Naive thymus-derived CD4-positive, alpha-beta T cell (primary cell): ENCODE results near the gene EMC6. TPM values are rescaled to one million over a fixed set of nuclear protein-coding genes. Genes with fewer than 3 reads are reported as not detected.

Source experiments
- ATAC-seq: fragments of 150-1000 bp; cut with Tn5 transposase; 2 replicates; pipeline ENCODE4 v1.10.0; 2021; ENCODE audit warnings: mild to moderate bottlenecking, moderate library complexity
- CTCF ChIA-PET: fragments of 350-600 bp; sonication (Branson Sonifier 250); formaldehyde crosslinking; loops from one replicate; lab custom pipeline; 2021; ENCODE audit warnings: antibody characterized with exemption; lab: Charles Lee
- POLR2A ChIA-PET: fragments of 350-600 bp; sonication (Branson Sonifier 250); formaldehyde crosslinking; loops from one replicate; lab custom pipeline; 2021; ENCODE audit warnings: antibody characterized with exemption, inconsistent platforms; lab: Charles Lee
- DNase-seq, 9 donors: peaks; one replicate each; pipeline versions ENCODE4 v3.0.0 to v3.0.0-alpha.2; 2020 to 2022; ENCODE audit warnings: mixed read lengths in 1 of 9
- H3K27ac ChIP-seq: one replicate; pipeline ENCODE4 v1.7.0; 2013; ENCODE audit warnings: mild to moderate bottlenecking, low read depth, low read length, moderate library complexity
- H3K27me3 ChIP-seq, 2 donors: one replicate each; pipeline ENCODE4 v1.7.0; 2013; ENCODE audit warnings: low read length in 2 of 2, mild to moderate bottlenecking in 2 of 2, moderate library complexity in 2 of 2; ENCODE audit not compliant: control insufficient read depth in 2 of 2, insufficient read depth in 2 of 2
- H3K36me3 ChIP-seq, 3 experiments: 1 replicate in 2 of 3; 2 replicates in 1 of 3; pipeline ENCODE4 v1.7.0; 2013; ENCODE audit warnings: low read length in 3 of 3, mild to moderate bottlenecking in 3 of 3, moderate library complexity in 1 of 3; ENCODE audit not compliant: insufficient read depth in 3 of 3, control insufficient read depth in 2 of 3
- H3K4me1 ChIP-seq, 2 donors: one replicate each; pipeline ENCODE4 v1.7.0; 2013; ENCODE audit warnings: low read length in 2 of 2, mild to moderate bottlenecking in 2 of 2, moderate library complexity in 1 of 2; ENCODE audit not compliant: control insufficient read depth in 2 of 2, insufficient read depth in 2 of 2
- H3K4me3 ChIP-seq: 2 replicates; pipeline ENCODE4 v1.7.0; 2013; ENCODE audit warnings: mild to moderate bottlenecking, low read length
- H3K9me3 ChIP-seq, 3 experiments: 1 replicate in 2 of 3; 2 replicates in 1 of 3; pipeline ENCODE4 v1.7.0; 2013; ENCODE audit warnings: low read length in 3 of 3; ENCODE audit not compliant: control insufficient read depth in 2 of 3
- H3K27ac Mint-ChIP-seq, 9 donors: one replicate each; pipeline ENCODE4 v1.8.0; 2020 to 2022; ENCODE audit warnings: mixed read lengths in 9 of 9, mild to moderate bottlenecking in 8 of 9, moderate library complexity in 5 of 9, inconsistent platforms in 2 of 9
- H3K27me3 Mint-ChIP-seq, 5 donors: one replicate each; pipeline ENCODE4 v1.8.0; 2021 to 2022; ENCODE audit warnings: mixed read lengths in 5 of 5, mild to moderate bottlenecking in 1 of 5
- H3K36me3 Mint-ChIP-seq, 5 donors: one replicate each; pipeline ENCODE4 v1.8.0; 2020 to 2022; ENCODE audit warnings: mixed read lengths in 5 of 5, mild to moderate bottlenecking in 3 of 5, inconsistent platforms in 1 of 5
- H3K4me1 Mint-ChIP-seq, 7 donors: one replicate each; pipeline ENCODE4 v1.8.0; 2020 to 2022; ENCODE audit warnings: mixed read lengths in 7 of 7, mild to moderate bottlenecking in 3 of 7, inconsistent platforms in 1 of 7
- H3K4me3 Mint-ChIP-seq, 10 donors: one replicate each; pipeline ENCODE4 v1.8.0; 2020 to 2022; ENCODE audit warnings: mild to moderate bottlenecking in 10 of 10, mixed read lengths in 10 of 10, moderate library complexity in 6 of 10, inconsistent platforms in 2 of 10
- H3K9me3 Mint-ChIP-seq, 11 donors: one replicate each; pipeline ENCODE4 v1.8.0; 2020 to 2022; ENCODE audit warnings: mixed read lengths in 11 of 11, mild to moderate bottlenecking in 4 of 11, inconsistent platforms in 1 of 11, moderate library complexity in 1 of 11
- intact Hi-C, 2 donors: fragments of 100-400 bp; cut with micrococcal nuclease; formaldehyde crosslinking; loops; one replicate each; pipeline ENCODE4 v1.15.1; 2023
- polyA plus RNA-seq, 2 donors: library from polyadenylated mRNA; unstranded; fragments of 300-500 nt; fragmentation: Illumina TruSeq; gene quantifications; one replicate each; pipeline ENCODE4 v1.2.3, GENCODE V29; 2021
- total RNA-seq, 6 experiments: library from RNA in 5 of 6; stranded (reverse) in 5 of 6; gene quantifications; 1 replicate in 5 of 6; 2 replicates in 1 of 6; pipeline ENCODE4 v1.2.3 and lab custom pipeline; 2021 to 2026

EMC6 gene
- total and polyA plus RNA-seq, 7 experiments from 2014 or later: 23.1 to 133 (median 32.8) TPM

DNA sequence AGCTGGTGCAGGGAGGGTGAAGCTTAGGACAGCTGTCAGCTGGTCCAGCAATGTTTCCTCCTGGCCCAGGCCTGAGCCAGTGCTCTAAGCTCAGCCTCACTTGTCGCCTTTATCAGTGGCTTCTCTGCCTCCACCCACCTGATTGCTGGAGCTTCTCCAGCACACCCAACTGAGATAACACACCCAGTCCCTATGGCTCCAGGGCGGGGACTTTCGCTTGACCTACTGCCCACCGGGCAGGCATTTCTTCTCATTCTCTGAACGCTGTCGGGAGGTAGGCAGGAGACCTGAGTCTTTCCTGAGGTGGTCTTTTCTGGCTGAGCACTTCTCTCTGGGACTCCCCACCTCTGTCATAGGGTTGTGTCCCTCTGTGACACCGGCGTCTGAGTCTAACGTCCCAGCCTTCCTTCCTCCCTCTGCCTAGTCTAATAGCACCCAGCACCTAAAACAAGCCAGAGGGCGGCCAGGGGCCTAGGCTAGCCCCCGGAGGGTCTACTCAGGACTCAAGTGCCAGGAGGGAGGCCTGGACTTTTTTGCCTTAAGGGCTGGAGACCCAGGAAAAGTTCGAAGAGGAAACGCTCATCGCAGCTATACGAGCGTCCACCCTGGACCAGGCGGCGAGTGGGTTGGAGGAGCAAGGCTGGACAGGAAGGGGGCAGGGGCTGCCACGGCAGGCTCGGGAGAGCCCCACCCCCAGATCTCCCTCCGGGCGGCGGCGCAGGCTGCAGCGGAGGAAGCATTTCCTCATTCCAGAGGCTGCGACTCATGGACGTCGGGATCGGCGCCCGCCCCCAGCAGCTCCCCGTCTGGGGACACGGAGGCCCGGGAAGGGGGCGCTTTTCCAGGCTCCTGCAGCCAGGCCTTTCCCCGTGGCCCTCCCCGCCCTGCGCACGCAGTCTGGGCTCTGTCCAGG, 990 bp upstream of the EMC6 start:
- H3K27ac ChIP-seq: peak overlapping the region; percentile 76
- H3K36me3 Mint-ChIP-seq: peaks cover 0 to 6% (median 0%) of the 10 kb centered on the region in 5 donors
- no peaks in the 10 kb centered on the region for H3K9me3 ChIP-seq
- peak overlapping the region in 4 of 9 donors; percentile 46 to 63 (median 56) for H3K27ac Mint-ChIP-seq
- ChIA-PET CTCF (no interaction called here), POLR2A (interaction anchor here (1.0 to 2.1 kb wide), 2 partner anchors 19 to 31 kb away, joined by 3 to 7 read pairs; partner anchors contain the start of genes CTNS and SHPK)
- H3K4me1 Mint-ChIP-seq: peaks cover 20 to 43% (median 30%) of the 10 kb centered on the region in 7 donors
- no peaks in the 10 kb centered on the region for H3K27me3 ChIP-seq
- H3K27me3 Mint-ChIP-seq: peaks cover 0 to 2% (median 0%) of the 10 kb centered on the region in 5 donors
- H3K9me3 Mint-ChIP-seq: peaks cover 0 to 2% (median 0%) of the 10 kb centered on the region in 11 donors
- DNase-seq (no peak), ATAC-seq (peak; percentile 1)
- H3K4me3 Mint-ChIP-seq: peak overlapping the region; percentile 66 to 94 (median 88)
- intact Hi-C loops: loop anchor here (1.0 to 5.0 kb wide), 11 partner anchors 29 to 957 kb away; partner anchors contain the start of genes CLUH (in 2 of the 2), CTNS (in 2 of the 2), HASPIN (in 2 of the 2) and NCBP3 (in 2 of the 2)
- H3K36me3 ChIP-seq: peaks cover 0 to 7% (median 3%) of the 10 kb centered on the region in 3 experiments
- peaks cover 8 to 17% of the 10 kb centered on the region in 2 donors for H3K4me1 ChIP-seq
- H3K4me3 ChIP-seq: peak overlapping the region; percentile 91

DNA sequence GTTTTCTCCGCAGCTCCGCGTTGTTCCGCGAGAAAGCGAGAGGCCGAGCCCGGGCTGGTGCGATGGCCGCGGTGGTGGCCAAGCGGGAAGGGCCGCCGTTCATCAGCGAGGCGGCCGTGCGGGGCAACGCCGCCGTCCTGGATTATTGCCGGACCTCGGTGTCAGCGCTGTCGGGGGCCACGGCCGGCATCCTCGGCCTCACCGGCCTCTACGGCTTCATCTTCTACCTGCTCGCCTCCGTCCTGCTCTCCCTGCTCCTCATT, 404 bp downstream of the EMC6 start:
- CTCF ChIA-PET: interaction anchor here (0.6 kb wide), 1 partner anchor 69 kb away, joined by 4 read pairs; no protein-coding TSS in a partner anchor
- Histone ChIP-seq H3K4me3 (peak overlapping the region; percentile 91), H3K9me3 (no peaks in the 10 kb centered on the region), H3K27ac (peak overlapping the region; percentile 76), H3K27me3 (no peaks in the 10 kb centered on the region), H3K36me3 (peaks cover 0 to 7% (median 3%) of the 10 kb centered on the region in 3 experiments), H3K4me1 (peaks cover 8 to 17% of the 10 kb centered on the region in 2 donors)
- intact Hi-C loops: loop anchor here (2.0 to 5.0 kb wide), 4 partner anchors 53 to 958 kb away; partner anchors contain the start of genes CAMKK1 (in 1 of the 2), CLUH (in 1 of the 2) and HASPIN (in 1 of the 2)
- Mint-ChIP-seq H3K27me3 (peaks cover 0 to 2% (median 0%) of the 10 kb centered on the region in 5 donors), H3K27ac (peak overlapping the region; percentile 42 to 93 (median 85)), H3K4me1 (peaks cover 21 to 43% (median 30%) of the 10 kb centered on the region in 7 donors), H3K9me3 (peaks cover 0 to 2% (median 0%) of the 10 kb centered on the region in 11 donors), H3K4me3 (peak overlapping the region; percentile 82 to 94 (median 91)), H3K36me3 (peaks cover 0 to 6% (median 0%) of the 10 kb centered on the region in 5 donors)
- POLR2A ChIA-PET: interaction anchor here (0.9 to 2.1 kb wide), 3 partner anchors 10 to 54 kb away, joined by 3 to 7 read pairs (median 6); partner anchors contain the start of genes CTNS, HASPIN and SHPK
- DNase-seq (peak in 1 of 9 donors; percentile 12), ATAC-seq (no peak)

DNA sequence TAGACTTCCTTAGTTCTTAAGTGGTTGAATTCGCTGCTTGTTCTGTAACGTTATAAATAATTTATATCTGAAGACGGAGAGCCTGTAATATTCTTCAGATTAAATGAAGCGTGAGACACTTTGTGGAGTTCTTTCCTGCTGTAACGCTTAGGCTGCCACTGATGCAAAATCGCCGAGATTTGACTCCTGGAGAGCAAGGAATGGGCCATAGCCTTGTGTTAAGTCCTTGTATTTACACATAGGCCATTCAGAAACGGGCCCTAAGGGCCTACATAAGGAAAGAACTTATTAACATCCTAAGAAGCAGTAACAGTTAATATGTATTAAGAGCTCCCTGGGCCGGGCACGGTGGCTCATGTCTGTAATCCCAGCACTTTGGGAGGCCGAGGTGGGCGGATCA, 936 bp downstream of the EMC6 start:
- H3K4me3 ChIP-seq: peak overlapping the region; percentile 91
- Mint-ChIP-seq H3K9me3 (peaks cover 0 to 2% (median 0%) of the 10 kb centered on the region in 11 donors), H3K27ac (peak overlapping the region; percentile 42 to 93 (median 85)), H3K4me1 (peaks cover 21 to 43% (median 30%) of the 10 kb centered on the region in 7 donors), H3K36me3 (peaks cover 0 to 6% (median 0%) of the 10 kb centered on the region in 5 donors), H3K4me3 (peak overlapping the region; percentile 82 to 94 (median 91)), H3K27me3 (peaks cover 0 to 2% (median 0%) of the 10 kb centered on the region in 5 donors)
- DNase-seq (no peak), ATAC-seq (no peak)
- ChIA-PET CTCF (interaction anchor here (0.6 kb wide), 1 partner anchor 68 kb away, joined by 4 read pairs; no protein-coding TSS in a partner anchor), POLR2A (interaction anchor here (0.6 to 2.1 kb wide), 4 partner anchors 9 to 54 kb away, joined by 3 to 7 read pairs (median 4); partner anchors contain the start of genes CTNS, HASPIN and SHPK)
- no peaks in the 10 kb centered on the region for H3K27me3 ChIP-seq
- peaks cover 0 to 7% (median 3%) of the 10 kb centered on the region in 3 experiments for H3K36me3 ChIP-seq
- intact Hi-C loops: loop anchor here (2.0 to 5.0 kb wide), 4 partner anchors 53 to 959 kb away; partner anchors contain the start of genes CAMKK1 (in 1 of the 2), CLUH (in 1 of the 2) and HASPIN (in 1 of the 2)
- peaks cover 8 to 17% of the 10 kb centered on the region in 2 donors for H3K4me1 ChIP-seq
- no peaks in the 10 kb centered on the region for H3K9me3 ChIP-seq
- H3K27ac ChIP-seq: peak overlapping the region; percentile 76

DNA sequence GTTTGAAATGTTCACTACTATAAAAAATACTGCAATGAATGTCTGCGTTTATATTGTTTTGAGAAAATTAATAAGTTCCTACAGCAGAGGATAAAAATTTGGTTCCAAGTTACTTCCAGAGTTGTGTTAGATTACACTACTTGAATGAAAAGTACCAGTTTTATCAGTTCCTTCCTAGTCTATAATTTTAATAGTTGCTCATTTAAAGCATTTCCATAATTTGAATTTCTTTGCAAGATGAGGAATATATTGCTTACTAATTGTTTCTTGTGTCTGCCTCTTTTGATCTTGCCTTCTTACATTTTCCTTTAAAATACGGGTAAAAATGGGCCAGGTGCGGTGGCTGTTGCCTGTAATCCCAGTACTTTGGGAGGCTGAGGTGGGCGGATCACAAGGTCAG, 4.0 kb downstream of the EMC6 start:
- Mint-ChIP-seq H3K9me3 (peaks cover 0 to 2% (median 0%) of the 10 kb centered on the region in 11 donors), H3K27ac (no peak overlapping the region), H3K27me3 (peaks cover 0 to 2% (median 0%) of the 10 kb centered on the region in 5 donors), H3K4me3 (no peak overlapping the region), H3K36me3 (peaks cover 0 to 8% (median 0%) of the 10 kb centered on the region in 5 donors), H3K4me1 (peaks cover 10 to 28% (median 19%) of the 10 kb centered on the region in 7 donors)
- Histone ChIP-seq H3K4me3 (no peak overlapping the region), H3K27ac (no peak overlapping the region), H3K4me1 (peaks cover 8 to 15% of the 10 kb centered on the region in 2 donors), H3K27me3 (no peaks in the 10 kb centered on the region), H3K9me3 (no peaks in the 10 kb centered on the region), H3K36me3 (peaks cover 0 to 15% (median 3%) of the 10 kb centered on the region in 3 experiments)
- intact Hi-C loops: no loop called here
- DNase-seq: no peak
- ATAC-seq: no peak
- CTCF ChIA-PET: no interaction called here
- POLR2A ChIA-PET: no interaction called here

GRCh38 chr17:3675886-3676285, 7.3 kb downstream of the EMC6 start:
- Histone ChIP-seq H3K36me3 (peaks cover 0 to 33% (median 0%) of the 10 kb centered on the region in 3 experiments), H3K27ac (no peak overlapping the region), H3K4me3 (no peak overlapping the region), H3K4me1 (no peaks in the 10 kb centered on the region), H3K27me3 (no peaks in the 10 kb centered on the region), H3K9me3 (no peaks in the 10 kb centered on the region)
- H3K9me3 Mint-ChIP-seq: peaks cover 0 to 2% (median 0%) of the 10 kb centered on the region in 11 donors
- no peak for ATAC-seq
- peak overlapping the region in 2 of 9 donors; percentile 34 to 48 for H3K27ac Mint-ChIP-seq
- H3K27me3 Mint-ChIP-seq: no peaks in the 10 kb centered on the region
- ChIA-PET POLR2A (no interaction called here), CTCF (interaction anchor here (1.5 kb wide), 1 partner anchor 152 kb away, joined by 5 read pairs; no protein-coding TSS in a partner anchor)
- H3K4me3 Mint-ChIP-seq: no peak overlapping the region
- intact Hi-C loops: no loop called here
- peaks cover 3 to 13% (median 5%) of the 10 kb centered on the region in 7 donors for H3K4me1 Mint-ChIP-seq
- peaks cover 0 to 14% (median 0%) of the 10 kb centered on the region in 5 donors for H3K36me3 Mint-ChIP-seq
- no peak for DNase-seq
